Fibroblast of gingiva (primary cell): Measurements from ENCODE around the gene VMAC.

Experiments used
- DNase-seq: peaks from one replicate; pipeline ENCODE4 v3.0.0-alpha.2; 2011; ENCODE audit warnings: low read depth

Gene VMAC

DNA sequence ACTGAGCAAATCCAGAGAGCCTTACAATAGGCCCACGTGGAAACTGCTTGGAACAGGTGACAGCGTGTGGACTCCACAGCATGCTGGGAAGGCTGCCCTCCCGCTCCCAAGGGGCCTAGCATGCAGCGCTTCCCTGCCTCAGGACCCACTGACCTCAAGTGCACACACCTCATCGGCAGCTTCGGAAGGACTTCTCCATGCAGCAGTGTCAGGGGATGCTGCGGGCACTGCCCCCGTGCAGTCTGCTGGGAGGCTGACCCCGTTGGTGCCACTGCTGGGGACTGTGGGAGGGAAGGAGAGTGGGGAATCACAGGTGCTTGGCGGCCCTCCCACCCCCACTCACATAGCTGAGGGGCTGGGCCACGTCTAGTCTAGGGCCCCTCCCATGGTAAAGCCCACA is 26.6 kb downstream of the VMAC start:
- DNase-seq: no peak

DNA sequence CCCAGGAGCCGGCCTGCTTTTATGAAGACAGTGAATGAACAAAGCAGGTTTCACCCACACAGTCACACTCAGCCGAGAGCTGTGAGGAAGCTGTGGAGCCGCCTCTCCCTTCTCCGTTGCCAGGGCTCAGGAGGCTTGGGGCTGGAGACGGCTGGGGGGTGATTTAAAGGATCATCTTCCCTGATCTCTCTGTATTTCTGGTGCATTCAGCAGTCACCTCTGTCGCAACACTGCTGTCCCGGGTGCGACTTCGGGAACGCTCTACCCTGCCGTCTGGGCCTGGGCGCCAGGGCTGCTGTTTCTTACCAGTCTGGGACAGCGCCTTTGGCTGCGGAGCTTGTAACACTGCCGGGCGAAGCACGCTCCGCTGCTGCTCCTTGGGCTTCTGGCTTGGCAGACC is 27.5 kb downstream of the VMAC start:
- no peak for DNase-seq

DNA sequence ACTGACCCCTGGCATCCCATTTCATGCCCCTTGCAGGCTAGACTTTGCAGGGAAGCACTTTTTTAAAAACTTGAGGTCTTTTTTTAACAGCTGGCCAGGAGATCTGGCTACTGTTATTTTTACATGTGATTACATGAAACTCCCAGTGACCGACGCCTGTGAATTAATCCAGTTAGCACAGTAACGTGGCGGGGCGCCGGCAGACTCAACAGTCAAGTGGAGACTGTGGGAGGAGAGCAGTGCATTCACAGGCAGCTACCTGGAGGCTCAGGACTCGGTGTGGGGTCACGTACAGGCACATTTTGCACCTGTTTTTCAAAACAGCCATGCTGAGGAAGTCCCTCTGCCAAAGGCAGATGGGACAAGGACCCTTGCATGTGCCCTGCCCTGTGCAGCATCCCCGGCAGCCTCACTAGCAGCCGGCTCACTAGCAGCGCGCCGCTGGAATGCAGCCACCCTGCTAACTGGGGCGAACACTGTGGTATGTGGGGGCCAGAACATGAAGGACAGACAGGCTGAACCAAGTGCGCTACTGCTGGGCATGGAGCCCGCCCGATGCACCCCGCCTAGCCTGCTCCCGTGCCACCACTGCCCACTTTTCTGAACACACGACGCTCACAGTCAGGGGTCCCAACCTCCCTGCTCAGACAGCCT is 28.1 kb downstream of the VMAC start:
- no peak for DNase-seq

DNA sequence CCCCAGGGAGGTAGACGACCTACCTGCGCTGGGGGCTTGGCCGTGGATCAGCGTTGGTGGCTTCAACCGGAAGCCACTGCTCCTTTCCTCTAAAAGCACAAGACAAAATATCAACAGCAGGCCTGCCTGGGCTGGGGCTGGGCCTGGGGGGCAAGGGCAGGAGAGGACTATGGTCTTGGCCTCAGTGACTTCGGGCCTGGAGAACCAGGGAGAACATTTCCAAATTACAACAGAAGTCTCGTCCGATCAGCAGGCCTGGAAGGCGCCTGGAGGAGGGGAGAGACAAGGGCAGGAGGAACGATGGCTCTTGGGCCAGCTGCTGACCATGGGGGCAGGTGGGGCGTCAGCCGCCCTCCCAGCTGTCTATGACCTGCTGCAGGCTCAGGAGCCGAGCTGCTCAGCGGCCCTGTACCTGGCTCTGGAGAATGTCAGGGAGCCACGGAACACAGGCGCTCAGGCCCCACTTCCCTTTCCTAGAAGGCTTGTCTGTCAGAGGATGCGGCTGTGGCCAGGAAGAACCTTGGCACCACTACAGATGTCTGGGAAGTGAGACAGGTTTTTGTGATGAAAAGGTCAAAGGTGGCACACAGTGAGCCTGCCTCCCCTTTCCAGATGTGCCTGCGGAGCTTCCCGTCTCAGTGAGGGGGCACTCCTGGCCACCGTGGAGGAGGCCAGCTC is 28.9 kb downstream of the VMAC start:
- DNase-seq: no peak

DNA sequence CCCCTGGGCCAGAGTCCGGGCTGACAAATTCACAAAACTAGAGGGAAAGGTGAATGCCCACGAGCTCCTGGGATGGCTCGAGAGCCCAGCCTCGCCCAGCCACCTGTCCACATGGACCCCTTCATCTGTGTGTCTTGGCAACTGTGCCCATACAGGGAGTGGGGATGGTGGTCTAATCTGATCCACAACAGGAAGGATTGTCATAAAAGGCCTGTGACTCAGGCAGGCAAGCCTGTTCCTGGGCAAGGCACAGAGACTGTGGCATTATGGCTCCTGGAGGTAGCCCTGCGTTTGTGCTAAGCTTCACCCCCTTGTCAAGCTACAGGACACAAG is 29.4 kb downstream of the VMAC start:
- DNase-seq: no peak

DNA sequence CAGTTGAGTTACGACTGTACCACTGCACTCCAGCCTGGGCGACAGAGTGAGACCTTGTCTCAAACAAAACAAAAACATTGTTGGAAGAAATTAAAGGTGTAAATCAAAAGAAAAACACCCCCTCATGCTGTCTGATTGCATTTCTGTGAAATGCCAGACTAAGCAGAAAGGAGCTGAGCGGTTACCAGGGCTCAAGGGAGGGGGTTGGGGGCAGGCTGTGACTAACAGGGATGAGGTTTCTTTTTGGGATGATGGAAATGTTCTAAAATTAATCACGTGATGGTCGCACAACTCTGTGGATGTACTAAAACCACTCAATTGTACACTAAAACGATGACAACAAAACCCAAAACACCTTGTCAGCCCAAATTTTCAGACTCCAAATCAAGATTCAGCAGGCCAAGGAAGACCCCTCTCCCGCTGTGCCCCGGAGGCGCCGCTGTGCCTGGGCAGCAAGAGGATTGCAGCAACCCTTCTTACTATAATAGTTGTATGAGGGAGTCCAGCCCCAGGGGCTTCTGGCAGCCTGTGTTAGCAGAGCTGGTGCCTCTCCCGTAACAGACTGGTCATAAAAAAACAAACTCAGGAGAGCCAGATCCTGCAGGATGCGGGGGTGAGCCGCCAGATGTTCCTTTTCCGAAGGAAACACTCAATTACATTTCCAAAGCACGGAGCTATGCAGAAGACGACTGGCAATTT is 30.3 kb downstream of the VMAC start:
- DNase-seq: peak; percentile 88

DNA sequence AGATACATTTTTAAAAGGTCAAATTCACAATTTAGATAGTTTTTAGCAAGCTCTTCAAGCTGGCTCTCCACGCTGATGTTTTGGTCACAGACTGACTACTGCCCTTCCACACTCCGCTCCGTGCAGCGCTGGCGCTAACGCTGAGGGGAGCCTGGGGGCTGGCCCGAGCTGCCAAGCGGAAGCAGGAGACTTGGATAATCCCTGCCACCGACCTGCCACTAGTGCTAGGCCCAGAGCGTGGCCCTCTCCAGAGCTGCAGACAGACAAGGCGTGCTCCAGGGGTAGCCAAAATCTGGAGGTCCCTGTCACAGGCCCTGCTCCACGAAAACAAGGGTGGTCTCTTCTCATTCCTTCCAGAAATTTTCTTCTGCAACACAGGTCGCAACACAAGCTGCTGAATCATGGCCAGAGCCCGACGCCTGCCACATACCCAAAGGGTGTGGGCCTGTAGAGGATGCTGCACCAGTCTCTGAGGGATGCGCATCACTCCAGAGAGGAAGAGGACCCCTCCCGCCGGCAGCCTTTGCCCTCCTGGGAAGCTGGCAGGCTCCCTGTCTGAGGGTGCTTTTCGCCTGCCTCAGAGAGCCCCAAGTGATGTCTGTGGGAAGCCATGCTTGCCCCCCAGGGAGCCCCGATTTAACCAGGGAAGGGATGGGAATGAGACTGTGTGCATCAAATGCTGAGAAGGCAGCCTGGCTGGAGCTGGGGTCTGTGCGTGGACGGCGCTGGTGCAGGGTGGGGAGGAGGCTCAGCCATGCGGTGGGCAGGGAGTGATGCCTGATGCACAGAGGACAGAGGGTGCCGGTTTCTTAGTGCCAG is 31.0 kb downstream of the VMAC start:
- DNase-seq: no peak

DNA sequence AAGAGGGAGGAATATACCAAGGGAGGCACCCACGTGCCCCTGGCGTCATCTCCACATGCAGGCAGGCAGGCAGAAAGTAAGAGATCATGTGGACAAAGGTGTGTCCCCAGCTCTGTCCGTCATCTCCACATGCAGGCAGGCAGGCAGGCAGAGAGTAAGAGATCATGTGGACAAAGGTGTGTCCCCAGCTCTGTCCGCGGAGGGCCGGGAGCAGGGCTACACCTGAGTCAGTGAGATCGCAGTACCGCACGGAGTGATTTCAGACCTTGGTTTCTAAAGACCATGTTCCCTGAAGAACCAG is 31.6 kb downstream of the VMAC start:
- DNase-seq: no peak

DNA sequence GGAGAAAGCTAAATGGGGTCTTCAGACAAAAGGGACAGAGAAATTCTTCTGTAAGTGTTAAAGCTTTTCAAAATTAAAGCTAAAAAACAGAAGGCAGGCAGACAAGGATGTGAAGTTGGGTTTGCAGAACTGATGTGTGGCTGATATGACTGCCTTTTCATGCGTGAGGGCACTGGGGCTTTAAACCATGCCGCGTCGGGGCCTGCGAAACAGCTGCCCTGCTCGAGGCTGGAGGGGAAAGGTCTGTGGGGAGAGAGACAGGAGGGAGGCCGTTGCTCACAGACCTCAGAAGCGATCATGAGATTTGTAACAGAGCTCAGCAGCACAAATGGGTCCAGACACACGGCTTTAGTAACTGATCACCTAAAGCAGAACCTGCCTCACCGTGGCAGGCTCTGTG is 32.9 kb downstream of the VMAC start:
- DNase-seq: no peak

DNA sequence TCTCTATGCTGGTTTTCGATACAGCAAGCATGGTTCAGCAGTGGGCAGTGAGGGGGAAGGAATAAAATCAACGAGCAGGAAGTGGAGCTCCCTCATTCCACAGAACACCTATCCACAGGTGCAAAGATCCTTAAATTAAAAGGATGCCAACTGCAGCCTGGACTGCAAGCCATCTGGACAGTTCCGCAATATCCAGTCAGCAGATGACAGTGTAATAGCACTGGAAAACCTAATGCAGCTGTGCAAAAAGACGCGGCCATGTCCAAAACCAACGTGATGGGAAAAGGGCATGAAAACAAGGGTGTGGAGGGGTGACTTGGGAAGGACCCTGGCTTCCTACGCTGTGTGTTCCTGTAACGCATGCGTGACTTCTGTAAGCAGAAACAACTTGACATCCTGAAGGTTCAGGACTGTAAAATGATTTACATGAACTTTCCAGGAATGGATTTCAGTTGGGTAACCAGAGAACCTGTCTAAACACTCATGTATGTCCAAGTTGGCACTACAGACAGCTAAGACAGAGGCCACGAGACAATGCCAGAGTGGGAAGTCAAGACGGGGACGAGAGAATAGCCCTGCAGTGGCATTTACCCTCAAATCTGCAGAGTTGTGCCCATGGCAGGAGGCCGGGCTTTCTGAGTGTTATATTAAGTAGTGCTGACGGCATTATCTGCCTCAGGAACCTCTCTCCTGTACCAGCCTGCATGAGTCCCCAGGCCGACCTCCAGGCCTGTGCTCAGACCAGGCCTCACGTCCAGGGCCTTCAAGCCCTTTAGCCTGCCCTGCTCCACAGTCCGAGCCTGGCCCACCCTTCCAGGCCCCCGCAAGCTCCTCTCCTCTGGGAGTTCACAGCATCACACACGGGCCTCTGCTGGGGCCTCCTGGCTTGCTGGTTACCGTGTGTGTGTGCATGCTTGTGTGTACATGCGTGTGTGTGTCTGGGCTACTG is 35.9 kb downstream of the VMAC start:
- no peak for DNase-seq

DNA sequence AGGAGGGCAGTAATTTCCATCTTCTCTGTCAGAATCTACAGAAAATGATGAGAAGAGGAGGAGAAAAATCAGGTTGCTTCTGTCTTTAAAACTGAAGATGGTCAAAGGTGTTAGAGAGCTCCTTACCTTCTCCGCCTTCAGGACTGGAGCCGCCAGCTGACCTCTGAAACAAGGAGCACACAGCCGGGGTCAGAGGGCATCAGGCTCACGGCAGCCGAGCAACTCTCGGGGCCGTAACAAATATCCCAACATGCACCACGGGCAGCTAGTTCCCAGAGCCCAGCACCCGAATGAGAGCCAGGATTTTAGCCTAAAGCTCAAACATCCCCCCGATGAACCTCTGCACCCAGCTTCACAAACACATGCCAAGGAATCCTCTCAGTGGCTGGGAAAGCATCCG is 37.0 kb downstream of the VMAC start:
- DNase-seq: no peak

DNA sequence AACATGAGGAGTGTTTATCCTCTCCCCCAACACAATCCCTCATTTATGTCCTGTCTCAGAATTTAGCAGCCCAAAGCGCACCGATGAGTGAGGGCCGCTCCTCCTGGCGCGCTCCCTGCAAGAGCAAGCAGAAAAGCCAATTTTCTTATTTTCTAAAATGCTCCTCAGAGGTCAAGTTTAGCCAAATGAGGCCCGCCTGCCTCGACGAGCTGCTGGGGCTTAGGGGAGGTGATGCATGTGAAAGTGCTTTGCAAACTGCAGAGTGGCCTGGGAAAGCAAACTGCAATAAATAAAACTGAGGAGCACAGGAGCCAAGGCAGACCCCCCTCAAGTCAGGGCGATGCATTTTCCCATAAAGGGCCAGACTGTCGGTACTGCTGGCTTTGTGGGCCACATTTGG is 38.4 kb downstream of the VMAC start:
- no peak for DNase-seq

DNA sequence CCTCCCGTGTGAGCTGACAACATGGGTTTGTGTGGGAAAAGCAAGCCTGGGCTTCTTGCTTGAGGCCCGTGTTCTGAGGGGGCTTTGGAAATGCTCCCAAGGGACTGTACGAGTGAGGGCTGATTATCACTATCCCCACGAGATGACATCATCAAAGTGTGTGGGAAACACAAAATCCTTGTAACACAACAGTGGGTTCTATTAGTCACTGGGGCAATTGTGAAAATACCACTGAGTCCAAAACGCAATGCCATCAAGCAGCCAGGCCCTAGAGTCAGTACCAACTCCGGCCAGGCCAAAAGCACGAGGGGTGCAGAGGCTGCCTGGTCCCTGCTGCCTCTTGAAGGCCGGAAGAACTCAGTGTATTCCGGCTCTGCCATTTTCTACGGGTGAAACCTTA is 39.0 kb downstream of the VMAC start:
- DNase-seq: peak; percentile 20

DNA sequence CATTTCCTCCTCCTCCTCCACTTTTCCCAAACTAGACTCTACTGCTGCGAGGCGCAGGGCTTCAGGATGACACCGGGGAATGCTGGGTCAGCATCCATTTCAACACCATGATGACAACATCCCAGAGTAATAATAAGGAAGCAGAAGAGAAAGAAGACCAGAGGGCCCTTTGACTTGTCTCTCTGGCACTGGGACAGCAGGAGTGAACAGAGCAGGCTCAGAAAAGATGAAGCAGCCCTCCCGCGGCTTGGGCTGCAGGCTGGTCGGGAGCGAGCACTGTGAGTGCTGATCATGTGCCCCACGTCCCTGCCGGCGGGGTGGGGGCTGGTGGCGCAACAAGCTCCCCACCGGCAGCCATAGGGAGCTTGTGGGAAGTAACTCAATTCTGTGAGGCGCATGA is 42.8 kb downstream of the VMAC start:
- DNase-seq: peak; percentile 66

DNA sequence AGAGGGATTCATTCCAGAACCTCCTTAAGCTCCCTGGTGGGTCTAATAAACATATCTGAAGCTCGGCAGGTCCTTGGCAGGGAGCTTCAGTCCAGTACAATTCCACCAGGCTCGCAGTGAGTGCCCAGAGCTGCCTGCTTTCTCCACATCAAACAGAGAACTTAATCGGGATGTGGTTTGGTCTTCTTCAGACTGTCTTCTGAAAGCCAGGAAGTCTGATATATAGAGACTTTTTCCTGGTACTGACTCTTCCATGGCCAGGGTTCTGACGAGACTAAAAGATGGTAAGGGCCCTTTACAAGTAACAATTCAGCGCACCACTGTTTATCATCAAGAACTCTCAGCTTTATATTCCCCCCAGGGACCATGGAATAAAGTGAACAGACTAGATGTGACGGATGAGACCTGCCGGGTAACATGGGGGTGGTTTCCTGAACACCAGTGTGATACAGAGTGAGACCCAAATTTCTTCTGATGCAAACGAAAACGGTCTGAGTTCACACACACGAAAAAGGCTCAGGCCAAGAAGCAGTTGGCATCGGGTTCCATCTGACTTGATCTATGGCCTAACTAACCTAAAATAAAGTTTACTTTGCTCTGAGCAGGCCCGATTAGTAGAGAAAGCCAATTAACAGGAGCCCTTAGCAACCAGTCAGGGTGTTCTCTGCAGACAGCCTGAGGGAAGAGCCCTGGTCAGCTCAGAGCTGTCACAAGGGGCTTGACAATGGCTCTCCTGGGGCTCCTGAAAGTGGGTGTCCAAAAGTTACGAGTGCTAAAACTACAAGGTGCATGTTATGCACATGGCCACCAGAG is 44.3 kb downstream of the VMAC start:
- no peak for DNase-seq

DNA sequence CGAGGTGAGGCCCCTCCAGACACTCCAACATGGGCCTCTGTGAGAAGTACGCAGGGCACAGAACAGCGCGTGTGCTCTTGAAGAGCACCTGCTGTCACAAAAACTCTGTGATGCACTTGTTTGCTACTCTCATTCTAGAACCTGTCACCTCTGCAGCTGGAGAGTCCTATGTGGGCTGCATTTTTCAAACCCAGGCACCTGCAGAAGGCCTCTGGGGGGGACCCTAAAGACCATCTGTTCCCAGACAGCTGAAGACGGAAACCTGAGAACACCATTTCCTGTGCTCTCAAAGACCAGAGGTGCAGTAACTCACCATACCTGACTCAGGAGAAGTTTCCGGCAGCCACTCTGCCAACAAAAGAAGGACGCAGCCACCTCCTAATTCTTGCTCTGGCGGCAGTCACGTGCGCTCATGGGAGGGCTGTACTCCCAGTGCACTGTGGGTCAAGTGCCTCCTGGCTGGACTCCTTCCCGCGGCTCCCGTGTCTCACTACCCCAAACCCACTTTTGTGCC is 45.2 kb downstream of the VMAC start:
- DNase-seq: no peak

DNA sequence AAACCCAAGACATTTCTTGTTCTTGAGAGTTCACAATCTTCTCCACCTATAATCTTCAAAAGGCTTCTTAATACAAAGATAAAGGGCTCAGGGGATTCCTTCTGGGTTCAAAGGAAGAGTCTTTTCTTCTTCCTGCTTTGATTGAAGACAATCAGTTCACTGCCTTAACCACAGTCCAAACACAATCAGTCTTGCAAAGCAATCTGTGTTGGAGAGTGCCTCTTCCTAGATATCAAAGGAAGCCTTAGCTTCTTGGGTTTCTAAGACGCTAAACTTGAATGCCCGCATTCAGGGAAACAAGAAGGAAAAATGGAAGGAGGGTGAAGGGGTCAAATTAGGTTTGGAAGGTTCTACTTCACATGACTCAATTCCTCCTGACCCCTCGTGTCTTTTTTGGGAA is 46.1 kb downstream of the VMAC start:
- no peak for DNase-seq

DNA sequence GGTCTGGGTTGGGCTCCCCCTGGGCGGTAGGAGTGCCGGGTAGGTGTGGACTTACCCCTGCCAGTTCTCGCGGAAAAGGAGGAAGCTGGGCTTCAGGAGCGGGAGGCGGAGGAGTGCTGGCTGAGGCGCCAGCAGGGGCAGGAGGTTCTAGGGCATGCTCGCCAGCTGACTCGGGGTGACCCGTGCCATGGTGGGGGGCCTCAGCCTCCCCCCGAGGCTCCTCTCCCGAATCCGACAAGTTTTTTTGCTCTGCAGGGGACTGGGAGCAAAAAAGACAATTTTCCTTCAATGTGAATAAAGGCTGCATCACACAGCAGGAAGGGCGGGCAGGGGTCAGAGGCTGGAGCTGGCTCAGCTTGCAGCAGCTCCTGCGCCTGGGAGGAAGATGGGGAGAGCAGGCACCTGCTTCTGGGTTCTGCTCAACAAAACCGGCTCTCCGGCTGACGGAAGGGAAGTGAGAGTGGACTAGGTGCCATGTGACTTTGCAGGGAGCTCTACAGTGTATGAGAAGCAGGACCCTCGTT is 46.7 kb downstream of the VMAC start:
- no peak for DNase-seq

DNA sequence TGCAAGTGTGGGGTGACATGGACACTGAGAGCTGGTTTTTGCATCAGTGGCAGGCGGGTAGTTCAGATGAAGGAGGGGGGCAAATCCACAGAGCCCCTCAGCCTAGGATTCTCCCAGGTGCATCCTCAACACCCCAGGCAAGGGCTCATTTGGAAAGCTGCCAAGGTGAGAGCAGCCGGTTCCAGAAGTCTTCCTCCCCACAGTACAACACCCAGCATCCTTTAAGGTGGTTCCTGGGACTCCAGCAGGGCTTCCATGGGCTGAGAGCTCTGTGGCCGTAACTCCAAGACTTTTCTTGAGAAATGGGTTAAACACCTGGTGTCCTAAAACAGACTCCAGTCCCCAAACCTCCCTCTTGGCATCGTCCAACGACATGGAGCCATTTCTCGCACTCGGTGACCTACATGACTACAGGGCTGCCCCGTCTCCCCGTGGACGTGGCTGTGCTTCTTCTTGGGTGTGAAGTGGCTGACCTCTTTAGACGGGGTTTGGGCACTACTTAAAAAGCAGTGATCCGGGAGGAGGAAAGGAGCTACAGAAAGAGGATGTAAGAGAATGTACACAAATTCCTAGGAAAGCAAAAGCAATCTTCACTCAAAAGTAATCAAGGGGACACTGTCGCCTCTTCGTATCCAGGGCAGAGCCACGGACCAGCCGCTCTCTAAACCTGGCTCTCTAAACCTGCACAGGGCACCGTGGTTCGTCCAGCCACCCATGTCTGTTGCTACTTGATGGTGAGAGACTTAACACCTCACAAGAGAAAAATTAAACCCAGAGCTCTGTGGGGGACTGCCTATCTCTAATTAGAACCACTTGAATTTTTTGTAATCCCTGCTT is 47.7 kb downstream of the VMAC start:
- DNase-seq: no peak
